H9 (cell line): ENCODE results near the gene ZKSCAN5. TPM values are rescaled to one million over a fixed set of nuclear protein-coding genes. Genes with fewer than 3 reads are reported as not detected.

ENCODE experiments used
- DNase-seq: peaks from one replicate; pipeline ENCODE4 v3.0.0-alpha.2; 2017
- H2AFZ ChIP-seq: one replicate; pipeline ENCODE4 v1.6.1; 2013; ENCODE audit warnings: mild to moderate bottlenecking, low read length, control low read depth, moderate library complexity
- H2AK5ac ChIP-seq: 2 replicates; pipeline ENCODE4 v1.6.1; 2013; ENCODE audit warnings: low read length, control low read depth, mixed read lengths; ENCODE audit not compliant: insufficient read length
- H2BK120ac ChIP-seq: one replicate; pipeline ENCODE4 v1.6.1; 2013; ENCODE audit warnings: low read depth, mild to moderate bottlenecking, low read length, control low read depth, inconsistent platforms; ENCODE audit not compliant: poor library complexity, severe bottlenecking
- H2BK12ac ChIP-seq: 2 replicates; pipeline ENCODE4 v1.6.1; 2013; ENCODE audit warnings: low read length, control low read depth, mixed read lengths, low read depth; ENCODE audit not compliant: insufficient read length
- H2BK15ac ChIP-seq: 2 replicates; pipeline ENCODE4 v1.6.1; 2013; ENCODE audit warnings: low read depth, low read length, control low read depth
- H2BK20ac ChIP-seq: one replicate; pipeline ENCODE4 v1.6.1; 2013; ENCODE audit warnings: low read depth, mild to moderate bottlenecking, low read length, control low read depth, inconsistent platforms; ENCODE audit not compliant: poor library complexity, severe bottlenecking
- H2BK5ac ChIP-seq: 2 replicates; pipeline ENCODE4 v1.6.1; 2013; ENCODE audit warnings: low read length, control low read depth, mixed read lengths; ENCODE audit not compliant: insufficient read length
- H3K14ac ChIP-seq: 2 replicates; pipeline ENCODE4 v1.6.1; 2013; ENCODE audit warnings: low read length, control low read depth; ENCODE audit not compliant: insufficient read depth
- H3K18ac ChIP-seq: 2 replicates; pipeline ENCODE4 v1.6.1; 2013; ENCODE audit warnings: low read depth, mild to moderate bottlenecking, mixed read lengths, low read length, control low read depth; ENCODE audit not compliant: insufficient read length
- H3K23ac ChIP-seq: 2 replicates; pipeline ENCODE4 v1.6.1; 2013; ENCODE audit warnings: low read length, control low read depth, mixed read lengths, low read depth; ENCODE audit not compliant: insufficient read length
- H3K23me2 ChIP-seq: 2 replicates; pipeline ENCODE4 v1.6.1; 2013; ENCODE audit warnings: low read depth, mild to moderate bottlenecking, mixed read lengths, low read length, control low read depth; ENCODE audit not compliant: insufficient read length, poor library complexity, severe bottlenecking
- H3K27ac ChIP-seq: 2 replicates; pipeline ENCODE4 v1.5.1; 2013; ENCODE audit warnings: low read length, control low read depth, mixed read lengths, low read depth; ENCODE audit not compliant: insufficient read length
- H3K27me3 ChIP-seq: 2 replicates; pipeline ENCODE4 v1.6.1; 2013; ENCODE audit warnings: low read length, control low read depth, inconsistent platforms; ENCODE audit not compliant: insufficient read depth
- H3K4ac ChIP-seq: 2 replicates; pipeline ENCODE4 v1.6.1; 2013; ENCODE audit warnings: low read depth, mild to moderate bottlenecking, control low read depth, inconsistent platforms, low read length, moderate library complexity
- H3K4me1 ChIP-seq: 2 replicates; pipeline ENCODE4 v1.6.1; 2013; ENCODE audit warnings: low read length, control low read depth, inconsistent platforms; ENCODE audit not compliant: insufficient read depth
- H3K4me2 ChIP-seq: 2 replicates; pipeline ENCODE4 v1.6.1; 2013; ENCODE audit warnings: low read length, control low read depth, mixed read lengths; ENCODE audit not compliant: insufficient read length, insufficient read depth
- H3K56ac ChIP-seq: 2 replicates; pipeline ENCODE4 v1.6.1; 2013; ENCODE audit warnings: low read depth, mild to moderate bottlenecking, mixed read lengths, low read length, control low read depth; ENCODE audit not compliant: insufficient read length
- H3K79me1 ChIP-seq: 2 replicates; pipeline ENCODE4 v1.6.1; 2013; ENCODE audit warnings: low read depth, mild to moderate bottlenecking, moderate library complexity, low read length, control low read depth, inconsistent platforms; ENCODE audit not compliant: insufficient read depth, poor library complexity, severe bottlenecking
- H3K79me2 ChIP-seq: 2 replicates; pipeline ENCODE4 v1.6.1; 2013; ENCODE audit warnings: low read length, control low read depth, inconsistent platforms; ENCODE audit not compliant: insufficient read depth
- H3K9ac ChIP-seq: 2 replicates; pipeline ENCODE4 v1.6.1; 2013; ENCODE audit warnings: low read length, control low read depth, mixed read lengths; ENCODE audit not compliant: insufficient read length; ENCODE audit errors: extremely low read depth
- H3K9me3 ChIP-seq: one replicate; pipeline ENCODE4 v1.6.1; 2013; ENCODE audit warnings: low read depth, low read length, inconsistent platforms; ENCODE audit not compliant: control insufficient read depth
- H3T11ph ChIP-seq: one replicate; pipeline ENCODE4 v1.6.1; 2013; ENCODE audit warnings: mild to moderate bottlenecking, low read length, control low read depth, inconsistent platforms
- H4K20me1 ChIP-seq: one replicate; pipeline ENCODE4 v1.6.1; 2013; ENCODE audit not compliant: control insufficient read depth, insufficient read length, insufficient read depth
- H4K5ac ChIP-seq: 2 replicates; pipeline ENCODE4 v1.6.1; 2013; ENCODE audit warnings: low read depth, mild to moderate bottlenecking, mixed read lengths, low read length, control low read depth; ENCODE audit not compliant: insufficient read length
- H4K8ac ChIP-seq: replicated peaks from 2 replicates; pipeline ENCODE4 v1.6.1; 2013; ENCODE audit warnings: low read length, control low read depth, mixed read lengths, low read depth; ENCODE audit not compliant: insufficient read length
- H4K91ac ChIP-seq: 2 replicates; pipeline ENCODE4 v1.6.1; 2013; ENCODE audit warnings: low read depth, mild to moderate bottlenecking, moderate library complexity, mixed read lengths, low read length, control low read depth; ENCODE audit not compliant: insufficient read length
- H3K27ac Mint-ChIP-seq, 3 experiments: 2 replicates in 2 of 3; 3 replicates in 1 of 3; pipeline ENCODE4 v1.8.0; 2020 to 2021; ENCODE audit warnings: mixed read lengths in 3 of 3, mild to moderate bottlenecking in 1 of 3, moderate library complexity in 1 of 3
- H3K27me3 Mint-ChIP-seq: 2 replicates; pipeline ENCODE4 v1.8.0; 2021; ENCODE audit warnings: low read depth, mild to moderate bottlenecking, moderate library complexity, mixed read lengths
- H3K36me3 Mint-ChIP-seq, 3 experiments: 2 replicates in 2 of 3; 3 replicates in 1 of 3; pipeline ENCODE4 v1.8.0; 2020 to 2021; ENCODE audit warnings: low read depth in 3 of 3, mixed read lengths in 3 of 3; ENCODE audit not compliant: insufficient read depth in 1 of 3
- H3K4me1 Mint-ChIP-seq, 2 experiments: 2 replicates each; pipeline ENCODE4 v1.8.0; 2020; ENCODE audit warnings: mixed read lengths in 2 of 2
- H3K4me3 Mint-ChIP-seq, 2 experiments: 2 replicates in 1 of 2; 3 replicates in 1 of 2; pipeline ENCODE4 v1.8.0; 2020 to 2021; ENCODE audit warnings: mild to moderate bottlenecking in 2 of 2, mixed read lengths in 2 of 2, moderate library complexity in 1 of 2
- H3K9me3 Mint-ChIP-seq, 2 experiments: 2 replicates in 1 of 2; 3 replicates in 1 of 2; pipeline ENCODE4 v1.8.0; 2020; ENCODE audit warnings: mild to moderate bottlenecking in 2 of 2, mixed read lengths in 2 of 2, moderate library complexity in 1 of 2
- WGBS: extraction: QIAGEN DNeasy Blood & Tissue Kit; methylation state at CpG from one replicate; pipeline ENCODE4 v1.1.7; 2013; ENCODE audit warnings: missing lambda C conversion rate, low lambda C conversion rate, mixed read lengths; ENCODE audit not compliant: insufficient read length; ENCODE audit errors: extremely low coverage; 5-methylcytosine and 5-hydroxymethylcytosine counted together
- total RNA-seq: library from RNA; stranded (reverse); gene quantifications from 2 replicates; pipeline ENCODE4 v1.2.1, GENCODE V29; 2021
- TF ChIP-seq, protein P1 (sequence below): fragments of 200-600 bp; sonication (generic); conservative IDR thresholded peaks from 3 replicates; pipeline ENCODE4 v1.8.0; 2021; ENCODE audit warnings: antibody characterized with exemption, mild to moderate bottlenecking

ZKSCAN5 gene
- total RNA-seq, 1 experiment from 2014 or later = 16.6 TPM

DNA sequence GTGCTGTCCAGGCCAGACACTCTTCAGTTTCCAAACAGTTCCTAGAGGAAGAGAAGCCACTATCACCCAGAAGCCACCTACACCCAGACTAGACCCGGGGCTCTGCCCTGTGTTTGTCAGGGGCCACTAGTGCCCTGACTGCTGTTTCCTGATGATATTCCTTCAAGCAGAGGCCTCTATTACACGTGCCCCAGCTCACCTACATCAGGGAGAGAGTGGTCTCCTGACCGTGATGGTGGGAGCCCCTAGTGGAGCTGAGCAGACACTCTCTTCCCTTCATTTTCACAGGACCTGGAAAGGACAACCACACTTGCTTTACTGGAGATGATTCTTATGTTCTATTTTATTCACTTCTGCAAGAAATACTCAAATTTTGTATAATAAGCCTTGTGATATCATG is 13.6 kb upstream of the ZKSCAN5 start:
- Histone ChIP-seq H3K9ac (no peak overlapping the region), H3K4ac (no peak overlapping the region), H3K18ac (no peak overlapping the region), H2BK120ac (no peak overlapping the region), H2BK5ac (no peak overlapping the region), H3K4me1 (no peaks in the 10 kb centered on the region), H2BK12ac (no peak overlapping the region), H4K8ac (no peak overlapping the region), H2BK20ac (no peak overlapping the region), H4K20me1 (no peaks in the 10 kb centered on the region), H3K14ac (no peak overlapping the region), H2AK5ac (no peak overlapping the region), H3K23me2 (no peaks in the 10 kb centered on the region), H3K27me3 (no peaks in the 10 kb centered on the region), H3K9me3 (peaks cover 13% of the 10 kb centered on the region), H3K79me2 (no peaks in the 10 kb centered on the region), H3K4me2 (no peak overlapping the region), H3K27ac (no peak overlapping the region), H4K5ac (no peak overlapping the region), H2AFZ (no peak overlapping the region), H3T11ph (no peak overlapping the region), H3K23ac (no peak overlapping the region), H2BK15ac (no peak overlapping the region), H3K56ac (no peak overlapping the region), H4K91ac (no peak overlapping the region), H3K79me1 (no peaks in the 10 kb centered on the region)
- Mint-ChIP-seq H3K27ac (peak overlapping the region in 1 of 3 experiments; percentile 40; a peak in 1 of 7 replicates), H3K4me3 (no peak overlapping the region), H3K4me1 (no peaks in the 10 kb centered on the region), H3K9me3 (peaks cover 27% of the 10 kb centered on the region in 2 experiments), H3K36me3 (peaks cover 38 to 44% (median 39%) of the 10 kb centered on the region in 3 experiments), H3K27me3 (no peaks in the 10 kb centered on the region)
- TF ChIP-seq, protein P1, sequence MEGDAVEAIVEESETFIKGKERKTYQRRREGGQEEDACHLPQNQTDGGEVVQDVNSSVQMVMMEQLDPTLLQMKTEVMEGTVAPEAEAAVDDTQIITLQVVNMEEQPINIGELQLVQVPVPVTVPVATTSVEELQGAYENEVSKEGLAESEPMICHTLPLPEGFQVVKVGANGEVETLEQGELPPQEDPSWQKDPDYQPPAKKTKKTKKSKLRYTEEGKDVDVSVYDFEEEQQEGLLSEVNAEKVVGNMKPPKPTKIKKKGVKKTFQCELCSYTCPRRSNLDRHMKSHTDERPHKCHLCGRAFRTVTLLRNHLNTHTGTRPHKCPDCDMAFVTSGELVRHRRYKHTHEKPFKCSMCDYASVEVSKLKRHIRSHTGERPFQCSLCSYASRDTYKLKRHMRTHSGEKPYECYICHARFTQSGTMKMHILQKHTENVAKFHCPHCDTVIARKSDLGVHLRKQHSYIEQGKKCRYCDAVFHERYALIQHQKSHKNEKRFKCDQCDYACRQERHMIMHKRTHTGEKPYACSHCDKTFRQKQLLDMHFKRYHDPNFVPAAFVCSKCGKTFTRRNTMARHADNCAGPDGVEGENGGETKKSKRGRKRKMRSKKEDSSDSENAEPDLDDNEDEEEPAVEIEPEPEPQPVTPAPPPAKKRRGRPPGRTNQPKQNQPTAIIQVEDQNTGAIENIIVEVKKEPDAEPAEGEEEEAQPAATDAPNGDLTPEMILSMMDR = peak; percentile 40; the same call in 2 of the 3 replicates
- no CpG with 5 or more reads among the region's 3 CpGs for WGBS
- no peak for DNase-seq
